Midbrain (tissue), 1 donor: Measurements from ENCODE around the gene CPT1A.
A peak's percentile ranks its signal among the peaks of the same experiment; 100 is the strongest.
"Not testable (repeated sequence)": the region's sequence is repeated elsewhere in the genome, so short reads cannot be mapped to it uniquely, and the experiment has no call there.

ENCODE experiments used
- DNase-seq: peaks from one replicate; lab custom pipeline; 2025; lab: John Stamatoyannopoulos, UW

The CPT1A gene

DNA sequence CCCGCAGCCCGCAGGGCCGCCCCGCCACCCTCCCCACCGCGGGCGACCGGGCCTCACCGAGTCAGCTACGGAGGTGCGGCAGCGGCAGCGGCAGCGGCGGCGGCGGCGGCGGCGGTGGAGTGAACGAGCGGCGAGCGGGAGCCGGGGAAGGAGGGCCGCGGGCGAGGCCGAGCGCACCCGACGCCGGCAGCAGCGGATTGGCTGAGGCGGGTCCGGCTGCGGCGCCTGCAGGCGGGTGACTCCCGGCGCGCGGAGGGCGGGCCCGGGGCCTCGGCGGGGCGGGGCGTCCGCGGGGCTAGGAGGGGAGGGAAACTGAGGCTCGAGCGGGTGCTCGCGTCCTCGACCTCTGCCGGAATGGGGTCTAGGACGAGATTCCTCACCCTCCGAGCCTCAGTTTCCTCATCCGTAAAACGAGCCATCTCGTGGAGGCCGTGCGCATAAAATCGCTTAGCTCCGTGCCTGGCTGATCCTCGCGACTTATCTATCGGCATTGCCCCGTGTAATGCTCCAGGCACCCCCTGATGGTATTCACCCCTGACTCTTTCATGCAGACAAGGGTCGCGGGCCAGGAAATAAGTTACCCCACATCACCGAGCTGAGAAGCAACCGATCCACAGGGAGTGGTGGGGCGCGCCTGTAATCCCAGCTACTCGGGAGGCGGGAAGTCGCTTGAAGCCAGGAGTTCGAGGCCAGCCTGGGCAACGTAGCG is at the start of gene CPT1A:
TSS of gene CPT1A (minus strand) at position 199 of the 709 bp plus-strand sequence. CDS start 26,442 bp downstream, outside the sequence.
- DNase-seq, result peak; percentile 27

DNA sequence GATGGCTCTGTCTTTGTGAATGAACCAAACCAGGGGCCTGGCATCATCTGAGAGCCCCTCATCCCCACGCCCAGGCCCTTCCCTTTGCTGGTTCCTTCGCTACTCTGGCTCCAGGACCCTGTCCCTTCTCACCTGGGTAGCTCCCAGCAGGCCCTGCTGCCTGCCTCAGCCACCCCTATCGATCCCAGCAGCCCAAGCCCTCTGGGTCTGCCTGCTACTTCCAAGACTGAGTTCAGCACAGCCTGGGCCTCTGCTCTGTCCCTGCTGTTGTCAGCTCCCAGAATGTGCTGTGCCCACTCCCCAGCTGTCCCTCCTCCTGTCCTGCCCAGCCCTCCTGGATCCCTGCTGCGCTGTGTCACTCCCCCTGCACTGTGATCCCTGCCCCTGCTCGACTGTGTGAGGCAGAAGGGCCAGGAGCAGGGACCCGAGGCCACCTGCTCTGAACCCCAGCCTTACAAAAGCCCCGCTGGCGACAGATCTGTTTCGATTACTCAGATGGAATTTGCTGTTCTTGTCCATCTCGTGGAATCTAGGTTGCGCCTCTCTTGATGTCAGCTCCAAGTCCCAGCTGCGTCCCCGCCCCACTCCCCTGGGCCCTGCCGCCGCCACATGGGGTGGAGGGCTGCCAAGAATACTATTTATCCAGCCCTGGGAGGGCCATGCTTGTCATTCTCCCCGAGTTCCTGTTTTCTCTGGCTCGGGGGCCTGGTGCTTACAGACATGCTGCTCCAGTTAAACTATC is 48.9 kb upstream of the CPT1A start:
- DNase-seq, result peak; percentile 43

DNA sequence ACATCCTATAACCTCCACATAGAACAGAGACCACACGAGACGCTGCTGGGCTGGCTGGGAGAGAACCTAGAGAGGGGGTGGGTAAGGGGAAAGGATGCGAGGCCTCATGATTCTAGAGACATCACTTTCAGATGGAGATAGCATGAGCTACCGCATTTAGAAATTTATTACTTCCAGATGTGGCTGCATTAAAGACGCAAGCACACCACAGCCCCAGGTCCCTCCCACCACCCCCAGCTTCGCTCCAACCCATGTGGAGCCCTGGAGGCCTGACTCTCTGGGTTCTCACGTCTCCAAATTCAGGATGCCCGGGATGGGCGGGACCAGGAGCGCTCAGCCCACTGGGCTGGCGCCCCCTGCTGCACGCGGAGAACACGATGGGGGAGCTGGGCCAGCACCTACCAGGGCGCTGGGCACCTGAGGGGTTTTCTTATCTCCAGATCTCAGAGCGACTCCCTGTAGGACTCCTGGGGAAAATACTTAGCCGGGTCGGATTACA is 48.3 kb upstream of the CPT1A start:
- no peak for DNase-seq

DNA sequence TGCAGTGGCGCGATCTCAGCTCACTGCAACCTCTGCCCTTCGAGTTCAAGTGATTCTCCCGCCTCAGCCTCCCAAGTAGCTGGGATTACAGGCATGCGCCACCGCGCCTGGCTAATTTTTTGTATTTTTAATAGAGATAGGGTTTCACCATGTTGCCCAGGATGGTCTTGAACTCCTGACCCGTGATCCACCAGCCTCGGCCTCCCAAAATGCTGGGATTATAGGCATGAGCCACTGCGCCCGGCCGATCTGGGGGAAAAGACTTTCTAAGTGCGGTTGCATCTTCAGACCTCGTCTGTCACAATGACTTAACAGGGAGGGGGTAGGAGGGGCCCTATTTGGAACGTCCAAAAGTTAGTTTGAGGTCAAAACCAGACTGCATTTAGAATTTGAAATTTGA is 43.1 kb upstream of the CPT1A start:
- not testable (repeated sequence) for DNase-seq

DNA sequence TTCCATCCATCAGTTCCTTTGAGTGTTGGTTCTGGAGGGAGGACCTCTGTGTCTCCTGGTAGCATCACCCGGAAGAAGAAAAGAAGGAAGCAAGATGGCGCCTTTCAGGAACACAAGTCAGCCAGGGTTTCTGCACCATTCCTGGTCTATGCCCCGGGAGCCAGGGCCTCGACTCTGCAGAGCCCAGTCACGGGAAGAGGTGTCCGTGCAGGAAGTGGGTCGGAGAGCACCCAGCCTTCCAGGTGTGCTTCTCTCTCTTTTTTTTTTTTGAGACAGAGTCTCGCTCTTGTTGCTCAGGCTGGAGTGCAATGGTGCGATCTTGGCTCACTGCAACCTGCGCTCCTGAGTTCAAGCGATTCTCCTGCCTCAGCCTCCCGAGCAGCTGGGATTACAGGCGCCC is 40.7 kb upstream of the CPT1A start:
- DNase-seq, result no peak

- DNase-seq, result no peak
These were observed 39.6 kb upstream of the CPT1A start for GRCh38 chr11:68881320-68881719.

DNA sequence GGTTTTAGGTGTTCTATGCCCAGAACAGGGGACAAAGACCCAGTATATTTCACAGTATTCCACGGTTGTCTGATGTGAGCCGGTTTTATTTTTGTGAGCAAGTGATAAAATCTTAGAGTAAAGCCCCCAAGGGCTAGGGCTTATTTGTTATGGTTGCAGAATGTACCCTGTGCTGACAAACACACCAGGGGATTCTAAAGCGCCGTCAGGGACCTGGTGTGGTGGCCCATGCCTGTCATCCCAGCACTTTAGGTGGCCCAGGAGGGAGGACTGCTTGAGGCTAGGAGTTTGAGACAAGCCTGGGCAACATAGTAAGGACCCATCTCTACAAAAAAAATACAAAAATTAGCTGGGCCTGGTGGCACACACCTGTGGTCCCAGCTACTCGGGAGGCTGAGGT is 39.1 kb upstream of the CPT1A start:
- DNase-seq, result no peak

DNA sequence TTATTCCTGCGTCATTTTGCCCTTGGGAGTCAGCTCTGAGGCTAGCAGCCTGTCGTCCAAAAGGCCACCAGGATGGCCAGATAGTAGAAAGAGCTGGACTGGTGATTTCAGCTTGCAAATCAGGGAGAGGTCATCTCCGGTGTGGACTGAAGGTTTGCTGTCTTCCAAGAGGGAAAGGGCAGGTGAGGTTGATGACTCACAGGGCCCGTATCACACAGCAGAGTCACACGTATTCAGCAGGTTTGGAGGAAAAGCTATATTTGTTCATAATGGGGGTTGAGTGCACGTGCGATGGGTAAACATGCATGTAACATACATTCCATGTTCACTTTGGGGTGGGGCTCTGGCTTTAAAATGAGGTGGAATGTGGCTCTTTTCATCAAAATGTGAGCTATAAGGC is 36.3 kb upstream of the CPT1A start:
- DNase-seq, result no peak

DNA sequence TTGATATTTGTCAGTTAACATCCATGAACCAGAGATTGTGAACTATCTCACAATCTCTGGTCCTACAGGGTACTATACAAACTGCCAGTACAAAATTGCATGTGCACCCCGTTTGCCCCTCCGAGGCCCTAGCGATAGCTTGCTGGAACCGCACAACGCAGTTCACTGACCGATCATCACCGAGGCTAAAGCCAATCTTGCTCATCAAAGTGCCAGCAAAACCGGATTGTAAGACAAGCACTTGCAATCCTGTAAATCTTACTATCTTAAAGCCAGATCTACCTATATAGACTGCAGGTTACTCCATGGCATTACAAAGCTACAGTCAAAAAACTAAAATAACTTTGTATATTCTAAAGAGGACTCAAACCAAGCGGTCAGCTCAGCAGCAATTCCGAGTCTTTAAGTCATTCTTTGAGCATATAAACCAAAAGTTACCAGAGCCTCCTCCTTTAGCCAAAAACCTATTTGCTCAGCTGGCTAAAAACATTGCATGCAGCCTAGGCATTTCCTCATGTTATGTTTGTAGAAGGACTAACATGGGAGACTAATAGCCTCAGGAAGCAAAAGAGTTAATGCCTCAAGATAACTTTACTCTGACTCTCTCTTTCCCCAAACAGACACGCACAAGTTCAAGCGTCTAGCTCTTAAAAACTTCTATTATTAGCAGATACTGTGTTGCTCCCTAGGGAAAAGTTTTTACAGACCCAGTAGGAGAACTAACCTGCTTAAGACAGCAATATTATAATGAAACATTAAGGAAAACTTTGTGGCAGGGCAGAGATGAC is 30.7 kb upstream of the CPT1A start:
- no peak for DNase-seq

GRCh38 chr11:68870470-68870869 is 28.8 kb upstream of the CPT1A start:
- no peak for DNase-seq

DNA sequence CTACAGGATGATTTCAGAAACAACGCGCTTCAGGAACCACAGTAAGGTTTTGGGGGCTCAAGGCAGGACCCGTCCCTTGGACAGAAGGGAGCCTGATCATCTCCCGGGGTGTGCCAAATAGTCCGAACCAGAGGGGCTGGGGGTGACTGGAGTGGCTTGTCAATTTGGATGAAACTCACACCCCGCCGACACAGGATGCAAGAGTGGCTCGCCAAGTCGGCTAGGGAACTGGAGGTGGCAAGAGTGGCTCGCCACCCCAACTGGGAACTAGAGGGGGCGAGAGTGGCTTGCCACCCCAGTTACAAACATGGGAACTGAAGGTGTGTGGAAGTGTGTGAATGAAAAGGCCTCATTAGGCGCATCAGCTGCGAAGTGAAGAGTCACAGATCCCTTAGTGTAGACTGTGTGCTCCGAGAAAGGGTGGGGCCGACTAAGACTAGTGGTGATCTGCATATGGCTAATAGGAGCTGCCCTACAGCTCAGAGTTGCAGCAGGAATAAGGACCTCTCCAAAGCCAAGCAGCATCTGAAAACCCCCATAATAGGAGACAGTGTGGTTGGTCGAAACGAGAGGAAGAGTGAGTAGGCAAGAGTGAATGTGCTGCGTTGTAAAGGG is 26.6 kb upstream of the CPT1A start:
- DNase-seq, result no peak

- no peak for DNase-seq
These were observed 25.4 kb upstream of the CPT1A start for GRCh38 chr11:68867066-68867465.

DNA sequence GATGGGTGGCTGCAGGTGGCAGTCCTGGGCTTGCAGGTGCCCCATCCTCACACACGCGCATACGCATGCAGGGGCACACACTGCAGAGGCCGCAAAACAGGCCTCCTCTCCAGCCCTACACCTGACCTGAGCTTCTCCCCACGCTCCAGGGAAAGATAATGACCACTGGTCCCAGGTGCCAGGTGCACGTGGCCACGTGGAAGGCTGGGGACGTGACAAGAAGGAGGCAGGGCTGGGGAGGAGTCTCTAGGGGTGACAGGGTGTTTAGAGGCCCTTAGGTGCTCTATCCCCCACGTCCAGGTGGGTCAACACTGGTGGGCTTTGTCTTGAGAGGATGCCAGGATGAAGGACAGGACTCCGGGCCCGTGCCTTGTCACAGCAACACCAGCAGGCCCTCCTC is 23.5 kb upstream of the CPT1A start:
- no peak for DNase-seq

DNA sequence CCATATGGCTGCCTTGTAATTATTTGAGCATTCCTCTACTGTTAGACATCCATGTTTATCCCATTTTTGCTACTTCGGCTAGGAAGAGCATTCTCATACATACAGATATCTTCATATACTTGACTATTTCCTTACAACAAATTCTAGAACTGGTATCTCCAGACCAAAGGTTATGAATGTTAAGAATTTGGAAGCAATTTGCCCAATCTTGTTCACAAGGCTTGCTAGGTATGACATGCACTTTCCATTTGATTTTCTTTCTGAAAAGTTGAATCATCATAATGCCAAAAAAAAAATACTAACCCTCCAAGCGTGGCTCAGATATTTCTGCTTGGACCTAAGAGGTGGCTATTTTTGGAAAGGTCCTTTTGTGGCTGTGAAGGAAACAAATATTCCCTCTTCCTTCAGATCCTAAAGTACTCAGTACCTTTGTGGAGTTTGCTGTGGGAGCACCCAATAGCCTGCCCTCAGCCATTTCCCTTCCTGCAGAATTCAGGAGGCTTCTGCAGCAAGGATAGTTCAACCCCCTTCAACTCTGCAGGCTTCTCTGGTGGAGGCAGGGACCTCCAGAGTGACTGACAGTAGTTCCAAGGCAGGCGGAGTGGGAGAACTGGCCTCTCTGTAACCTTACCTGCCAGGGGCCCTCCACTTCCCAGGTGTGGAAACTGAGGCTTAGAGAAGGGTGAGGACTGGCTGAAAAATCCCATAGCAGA is 22.0 kb upstream of the CPT1A start:
- no peak for DNase-seq

GRCh38 chr11:68862421-68862820 is 20.7 kb upstream of the CPT1A start:
- no peak for DNase-seq

GRCh38 chr11:68859123-68859522 is 17.4 kb upstream of the CPT1A start:
- no peak for DNase-seq

DNA sequence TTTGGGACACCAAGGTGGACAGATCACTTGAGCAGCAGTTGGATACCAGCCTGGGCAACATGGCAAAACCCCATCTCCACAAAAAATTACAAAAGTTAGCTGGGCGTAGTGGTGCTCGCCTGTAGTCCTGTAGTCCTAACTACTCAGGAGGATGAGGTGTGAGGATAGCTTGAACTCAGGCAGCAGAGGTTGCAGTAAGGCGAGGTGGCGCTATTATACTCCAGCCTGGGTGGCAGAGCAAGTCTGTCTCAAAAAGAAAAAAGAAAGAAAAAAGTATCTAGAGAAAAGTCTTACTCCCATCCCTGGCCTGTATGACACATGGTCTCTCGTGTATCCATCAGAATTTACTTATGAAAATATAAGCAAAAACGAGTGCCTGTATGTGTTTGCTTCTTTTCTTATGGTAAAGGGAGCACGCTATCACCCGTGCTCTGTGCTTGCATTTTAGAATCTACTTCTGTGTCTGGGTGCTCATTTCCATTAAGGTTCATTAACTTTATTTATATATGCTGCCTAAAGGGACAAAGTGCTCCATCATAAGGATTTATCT is 15.4 kb upstream of the CPT1A start:
- DNase-seq, result no peak

DNA sequence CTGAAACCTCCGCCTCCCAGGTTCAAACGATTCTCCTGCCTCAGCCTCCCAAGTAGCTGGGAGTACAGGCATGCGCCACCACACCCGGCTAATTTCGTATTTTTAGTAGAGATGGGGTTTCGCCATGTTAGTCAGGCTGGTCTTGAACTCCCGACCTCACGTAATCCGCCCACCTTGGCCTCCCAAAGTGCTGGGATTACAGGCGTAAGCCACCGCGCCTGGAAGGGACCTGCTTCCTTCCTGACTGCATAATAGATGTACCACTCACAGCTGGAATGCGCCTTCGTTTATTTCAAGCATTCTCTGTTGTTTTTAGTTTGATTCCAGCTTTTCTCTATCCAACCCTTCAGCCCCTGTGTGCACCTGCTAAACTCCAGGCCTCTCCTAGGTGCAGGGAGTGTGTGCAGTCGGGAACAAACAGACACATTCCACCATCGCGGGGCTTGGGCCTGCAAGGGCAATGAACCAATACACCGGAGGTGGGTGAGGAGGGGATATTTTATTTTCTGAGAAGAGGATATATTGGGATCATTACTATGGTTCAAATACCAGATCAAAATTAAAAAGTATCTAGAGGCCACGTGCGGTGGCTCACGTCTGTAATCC is 14.8 kb upstream of the CPT1A start:
- not testable (repeated sequence) for DNase-seq

- peak; percentile 34 for DNase-seq
These were observed 13.7 kb upstream of the CPT1A start for GRCh38 chr11:68855205-68855981.
